ENCODE results near the gene BOK. TPM values are rescaled to one million over a fixed set of nuclear protein-coding genes. Genes with fewer than 3 reads are reported as not detected.

Gene BOK
- total and polyA plus RNA-seq, 9 of the 15 experiments (the other 6 are each of a cell fraction or from before 2014, with no cell fraction given), result 0.03 to 3.3 (median 2.0) TPM; not detected in 1

- TF ChIP-seq CUX1 (CRISPR knock-in tag; IDR thresholded peaks at IDR 0.05) (no peak), SMARCC2 (IDR thresholded peaks at IDR 0.05; ENCODE audit: low read depth) (no peak), PTTG1 (tag; IDR thresholded peaks at IDR 0.05; ENCODE audit: low read depth) (no peak), VEZF1 (CRISPR knock-in tag; IDR thresholded peaks at IDR 0.05) (peak; percentile 74), CTBP1 (IDR thresholded peaks at IDR 0.05; ENCODE audit: borderline replicate concordance) (peak; percentile 87), BCOR (IDR thresholded peaks at IDR 0.05) (no peak), CCAR2 (IDR thresholded peaks at IDR 0.05; ENCODE audit: low read depth, low read length) (no peak), ATF3 (IDR thresholded peaks at IDR 0.05) (no peak), ATF3 (CRISPR knock-in tag; conservative IDR thresholded peaks at IDR 0.05) (no peak), RB1 (IDR thresholded peaks at IDR 0.05; ENCODE audit: low read depth) (peak; percentile 77; the same call in 1 of the 2 replicates), U2AF2 (optimal IDR thresholded peaks at IDR 0.05; ENCODE audit: low read depth, low read length) (no peak), CTCF (IDR thresholded peaks at IDR 0.05 in 2 of 3, conservative IDR thresholded peaks at IDR 0.05 in 1 of 3; ENCODE audit: insufficient read depth in 2 of 3, low read depth in 1 of 3, low read length in 3 of 3) (peak; percentile 61 to 88 (median 76))
These were observed 51.6 kb downstream of the BOK start (continued) for GRCh38 chr2:241609859-241610793.

Data from K562 (cell line).